AG09319 (cell line): ENCODE results near the gene STRA6.
"Not testable (repeated sequence)": the region's sequence is repeated elsewhere in the genome, so short reads cannot be mapped to it uniquely, and the experiment has no call there.

Experiments
- DNase-seq: peaks from one replicate; pipeline ENCODE4 v3.0.0-alpha.2; 2010; ENCODE audit warnings: low read depth; ENCODE audit errors: extremely low read depth
- TF ChIP-seq, protein P1 (sequence below): IDR thresholded peaks from 2 replicates; pipeline ENCODE4 v1.5.1; 2011; ENCODE audit warnings: low read depth, mild to moderate bottlenecking, inconsistent platforms, low read length, moderate library complexity

Gene STRA6

DNA sequence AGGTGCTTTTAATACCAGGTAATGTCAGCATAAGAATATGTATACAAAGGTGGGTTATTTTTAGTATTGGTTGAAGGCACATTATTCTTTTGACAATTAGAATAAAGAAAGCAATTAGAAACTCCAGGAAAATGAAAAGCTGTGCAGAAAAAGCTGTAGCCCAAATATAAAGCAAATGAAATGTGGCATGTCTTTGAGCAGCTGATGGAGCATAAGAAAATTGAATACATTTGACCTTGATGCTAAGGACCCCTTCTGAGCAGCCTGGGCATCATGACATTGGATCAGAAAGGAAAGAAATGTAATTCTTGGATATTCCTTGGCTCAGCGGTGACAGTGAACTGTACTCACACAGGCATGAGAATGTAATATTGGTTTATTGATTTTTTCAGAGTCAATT is 37.1 kb downstream of the STRA6 start:
- TF ChIP-seq, protein P1, sequence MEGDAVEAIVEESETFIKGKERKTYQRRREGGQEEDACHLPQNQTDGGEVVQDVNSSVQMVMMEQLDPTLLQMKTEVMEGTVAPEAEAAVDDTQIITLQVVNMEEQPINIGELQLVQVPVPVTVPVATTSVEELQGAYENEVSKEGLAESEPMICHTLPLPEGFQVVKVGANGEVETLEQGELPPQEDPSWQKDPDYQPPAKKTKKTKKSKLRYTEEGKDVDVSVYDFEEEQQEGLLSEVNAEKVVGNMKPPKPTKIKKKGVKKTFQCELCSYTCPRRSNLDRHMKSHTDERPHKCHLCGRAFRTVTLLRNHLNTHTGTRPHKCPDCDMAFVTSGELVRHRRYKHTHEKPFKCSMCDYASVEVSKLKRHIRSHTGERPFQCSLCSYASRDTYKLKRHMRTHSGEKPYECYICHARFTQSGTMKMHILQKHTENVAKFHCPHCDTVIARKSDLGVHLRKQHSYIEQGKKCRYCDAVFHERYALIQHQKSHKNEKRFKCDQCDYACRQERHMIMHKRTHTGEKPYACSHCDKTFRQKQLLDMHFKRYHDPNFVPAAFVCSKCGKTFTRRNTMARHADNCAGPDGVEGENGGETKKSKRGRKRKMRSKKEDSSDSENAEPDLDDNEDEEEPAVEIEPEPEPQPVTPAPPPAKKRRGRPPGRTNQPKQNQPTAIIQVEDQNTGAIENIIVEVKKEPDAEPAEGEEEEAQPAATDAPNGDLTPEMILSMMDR, result no peak
- no peak for DNase-seq

DNA sequence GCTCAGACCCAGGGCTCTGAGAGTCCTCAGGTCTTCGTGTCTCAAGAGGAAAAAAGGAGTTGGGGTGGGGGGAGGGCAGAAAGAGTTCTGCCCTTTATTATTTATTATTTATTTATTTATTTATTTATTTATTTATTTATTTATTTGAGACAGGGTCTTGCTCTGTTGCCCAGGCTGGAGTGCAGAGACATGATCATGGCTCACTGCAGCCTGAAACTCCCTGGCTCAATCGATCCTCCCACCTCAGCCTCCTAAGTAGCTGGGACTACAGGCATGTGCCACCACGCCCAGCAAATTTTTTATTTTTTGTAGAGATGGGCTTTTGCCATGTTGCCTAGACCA is 40.4 kb downstream of the STRA6 start:
- not testable (repeated sequence) for DNase-seq

DNA sequence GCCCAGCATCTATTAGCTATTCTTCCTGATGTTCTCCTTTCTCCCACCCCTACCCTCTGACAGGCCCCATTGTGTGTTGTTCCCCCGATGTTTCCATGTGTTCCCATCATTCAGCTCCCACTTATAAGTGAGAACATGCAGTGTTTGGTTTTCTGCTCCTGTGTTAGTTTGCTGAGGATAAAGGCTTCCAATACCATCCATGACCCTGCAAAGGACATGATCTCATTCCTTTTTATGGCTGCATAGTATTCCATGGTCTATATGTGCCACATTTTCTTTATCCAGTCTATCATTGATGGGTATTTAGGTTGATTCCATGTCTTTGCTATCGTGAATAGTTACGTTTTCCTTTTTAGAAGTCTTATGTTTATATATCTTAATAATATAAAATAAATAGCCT is 42.2 kb downstream of the STRA6 start:
- not testable (repeated sequence) for DNase-seq

DNA sequence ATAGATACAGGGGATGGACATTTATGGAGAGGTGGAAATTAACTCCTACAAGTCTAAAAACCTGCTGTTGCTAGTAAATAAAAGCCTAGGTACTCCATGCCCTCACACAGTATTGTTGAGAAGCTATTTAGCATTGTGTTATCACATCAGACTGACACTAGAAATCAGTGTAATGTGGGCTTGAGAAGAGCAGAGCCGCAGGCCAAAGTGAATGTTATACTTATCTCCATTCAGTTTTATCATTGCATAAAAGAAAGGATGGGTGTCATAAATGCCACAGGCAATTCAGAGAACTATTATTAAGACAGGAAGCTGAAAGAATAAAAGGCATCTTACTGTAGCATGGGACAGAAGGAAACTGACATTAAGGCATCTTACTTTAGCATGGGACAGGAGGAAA is 42.8 kb downstream of the STRA6 start:
- DNase-seq, result no peak
- TF ChIP-seq, protein P1, result no peak

DNA sequence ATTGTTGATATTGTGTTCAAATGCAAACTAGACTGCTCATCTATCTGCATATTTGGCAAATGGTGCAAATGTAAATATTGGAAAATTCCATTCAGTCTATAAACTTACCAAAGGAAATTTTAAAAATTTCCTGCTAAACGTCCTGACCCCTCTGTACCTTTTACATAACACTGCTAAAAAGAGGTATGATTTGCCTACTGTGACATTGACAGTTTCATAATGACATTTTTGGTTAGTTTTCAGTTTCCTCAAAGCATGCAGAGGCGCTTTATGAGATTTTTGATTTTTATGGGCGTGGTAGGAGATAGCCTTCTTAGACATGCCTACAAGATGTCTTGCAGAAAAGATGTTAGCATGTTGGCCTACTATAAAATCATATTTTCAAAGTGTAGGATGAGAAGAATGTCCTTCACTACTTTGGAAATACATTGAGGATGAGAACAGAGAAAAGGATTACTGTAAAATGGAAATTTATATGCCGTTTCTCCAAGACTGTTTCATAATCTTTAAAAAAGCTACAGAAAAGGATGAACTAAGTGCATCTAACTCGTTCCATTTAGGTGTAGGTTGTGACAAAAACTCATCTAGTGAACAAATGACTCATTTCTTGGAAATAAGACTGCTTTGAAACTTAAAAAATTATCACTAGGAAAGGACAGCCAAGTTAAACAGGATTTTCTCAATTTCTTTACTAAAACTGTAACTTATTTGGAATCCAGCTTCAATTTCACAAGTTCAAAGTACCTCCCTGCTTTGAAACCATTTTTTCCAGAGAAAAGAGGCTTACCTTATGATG is 43.5 kb downstream of the STRA6 start:
- no peak for DNase-seq
- TF ChIP-seq, protein P1, result no peak

DNA sequence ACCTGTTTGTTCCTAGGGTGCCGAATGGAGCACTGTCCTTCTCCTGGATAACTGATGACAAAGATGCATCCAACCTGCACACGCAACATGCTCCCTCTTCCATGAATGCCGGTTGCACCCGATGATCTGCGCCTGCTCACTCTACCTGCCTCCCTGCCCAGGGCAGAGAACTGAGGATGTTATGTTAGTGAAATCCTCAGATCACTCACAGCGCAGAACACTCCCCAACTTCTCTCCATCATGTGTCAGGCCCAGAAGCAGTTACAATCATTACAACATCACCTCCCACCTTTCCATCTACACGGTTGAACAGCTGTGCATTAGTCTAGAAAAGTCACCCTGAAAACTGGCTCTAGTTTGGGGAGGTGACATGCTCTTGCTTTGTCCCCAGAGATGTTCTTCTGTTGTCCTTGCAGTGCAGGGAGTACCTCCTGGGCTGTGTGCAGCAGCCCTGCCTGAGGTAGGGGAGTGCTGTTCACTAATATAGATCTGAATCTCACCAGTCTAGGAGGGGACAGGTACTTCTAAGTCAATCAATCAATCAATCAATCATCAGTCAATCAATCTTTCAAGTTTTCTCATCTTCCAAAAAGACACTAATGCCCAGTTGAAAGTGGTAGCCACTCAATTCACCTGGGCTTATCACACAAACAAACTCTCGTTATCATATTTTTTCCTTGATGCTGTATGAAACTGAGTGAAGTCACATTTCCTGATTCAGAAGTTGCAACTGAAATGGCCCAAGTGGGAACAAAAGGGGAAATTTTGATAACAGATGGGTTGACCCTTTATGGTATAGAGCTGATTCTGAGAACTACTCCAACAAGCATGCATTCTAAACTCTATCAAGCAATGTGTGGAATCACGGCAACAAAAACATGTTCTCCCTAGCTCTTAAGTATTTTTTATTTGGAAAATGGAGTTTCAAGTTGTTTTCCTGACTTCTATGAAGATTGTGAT is 44.4 kb downstream of the STRA6 start:
- TF ChIP-seq, protein P1, result no peak
- no peak for DNase-seq

DNA sequence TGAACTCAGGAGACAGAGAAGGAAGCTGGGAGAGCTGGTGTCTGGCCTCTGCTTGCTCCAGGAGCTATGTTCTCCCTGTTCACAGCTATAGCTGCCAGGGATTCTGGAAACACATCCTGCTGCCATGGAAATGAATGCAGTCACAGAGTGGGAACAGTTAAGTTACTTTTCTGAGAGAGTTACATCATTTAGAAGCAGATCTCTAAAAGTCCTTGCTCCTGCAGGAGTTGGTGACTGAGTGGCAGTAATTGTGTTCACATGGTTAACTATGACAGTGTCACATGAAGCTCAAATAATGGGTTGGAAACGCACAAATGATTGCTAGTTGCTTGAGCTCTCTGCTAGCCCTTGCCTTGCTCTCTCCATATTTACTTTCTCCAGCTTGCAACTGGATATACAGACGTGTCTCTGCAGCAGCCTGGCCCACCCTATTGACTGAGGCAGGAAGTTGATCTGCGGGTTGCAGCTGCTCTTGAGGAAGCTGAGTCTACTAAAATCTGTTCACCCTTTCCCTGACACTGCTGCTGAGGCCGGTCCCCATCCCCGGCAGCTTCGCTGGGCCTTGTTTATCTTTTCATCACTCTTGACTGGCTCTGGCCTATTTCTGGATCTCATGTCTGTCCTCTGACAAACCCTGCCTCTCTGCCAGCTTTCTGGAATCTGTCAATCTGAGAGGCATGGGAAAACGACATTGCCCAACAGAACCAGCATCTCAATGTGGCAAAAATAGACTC is 45.7 kb downstream of the STRA6 start:
- TF ChIP-seq, protein P1, result no peak
- DNase-seq, result no peak

DNA sequence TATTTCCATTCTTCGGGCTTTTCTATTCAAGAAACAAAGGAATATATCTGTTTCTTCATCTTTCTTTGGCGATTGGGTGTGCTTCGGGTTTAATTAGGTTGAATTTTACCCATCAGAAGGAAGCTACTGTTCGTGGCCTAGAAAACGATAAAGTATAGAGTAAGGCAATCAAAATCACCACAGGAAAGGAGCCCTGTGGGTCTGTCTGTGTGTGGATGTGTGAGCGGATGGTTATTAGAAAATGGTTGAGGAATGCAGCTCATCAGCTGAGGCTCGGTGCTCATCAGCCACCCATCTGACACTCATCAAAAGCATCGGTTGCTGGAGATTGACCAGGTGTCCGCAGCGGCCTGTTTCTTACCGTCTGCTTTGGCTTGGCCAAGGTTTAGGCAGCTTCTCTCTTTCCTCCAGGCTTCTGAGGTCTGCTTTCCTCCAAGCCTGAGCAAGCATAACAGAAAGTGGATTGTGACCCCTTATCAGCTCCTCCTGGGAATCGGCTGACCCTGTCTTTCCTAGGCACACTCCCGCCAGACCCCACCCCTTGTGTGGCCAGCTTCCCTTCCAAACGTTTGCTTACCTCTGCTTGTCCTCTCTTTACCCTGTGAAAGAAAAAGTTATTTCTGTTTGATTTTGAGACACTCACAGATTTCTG is 46.7 kb downstream of the STRA6 start:
- no peak for DNase-seq
- TF ChIP-seq, protein P1, result no peak
